Left cardiac atrium (tissue), 2 donors: Measurements from ENCODE around the gene CD300LD. TPM values are rescaled to one million over a fixed set of nuclear protein-coding genes. Genes with fewer than 3 reads are reported as not detected.

Source experiments
- total RNA-seq, 2 donors: library from RNA; stranded (reverse); fragmentation: NEBNext Ultra II Directional; extraction: Animal tissue kit (Norgen Biotek cat#: 25700); gene quantifications; one replicate each; pipeline ENCODE4 v1.2.1, GENCODE V29; 2021
- donor health status: DM: no; HTN: yes; CAD: no; lungs with severe emphysema.
- donor health status: DM: yes; HTN: yes; CAD: no.

CD300LD gene
- total RNA-seq, 2 donors from 2014 or later, result not detected

Other genes starting within 250 kb of the CD300LD start
- gene BTBD17, start 230.4 kb downstream of the CD300LD start, total RNA-seq, result not detected
- gene GPR142, start 224.8 kb downstream of the CD300LD start, total RNA-seq, result under 1 TPM in 1 of 2 donors, not detected in 1; 0.15 TPM
- 10 to 100 TPM; 24.2 to 25.9 TPM for gene GPRC5C, start 160.2 kb downstream of the CD300LD start, total RNA-seq
- gene CD300A, start 125.6 kb downstream of the CD300LD start, total RNA-seq, result 1 to 10 TPM; 2.9 to 5.7 TPM
- under 1 TPM; 0.29 to 0.32 TPM for gene CD300LB, start 60.8 kb downstream of the CD300LD start, total RNA-seq
- gene CD300C, start 46.2 kb downstream of the CD300LD start, total RNA-seq, result 1 to 10 TPM; 1.6 to 2.1 TPM
- gene CD300H, start 24.8 kb downstream of the CD300LD start, total RNA-seq, result not detected
- gene CD300E, start 31.5 kb upstream of the CD300LD start, total RNA-seq, result 1 to 10 TPM in 1 of 2 donors, under 1 TPM in 1; 0.65 to 1.4 TPM
- under 1 TPM; 0.41 to 0.44 TPM for gene CD300LF, start 120.6 kb upstream of the CD300LD start, total RNA-seq
- 1 to 10 TPM in 1 of 2 donors, under 1 TPM in 1; 0.58 to 3.2 TPM for gene RAB37, start 145.0 kb upstream of the CD300LD start, total RNA-seq
- gene NHERF1, start 156.3 kb upstream of the CD300LD start, total RNA-seq, result 10 to 100 TPM; 15.1 to 18.5 TPM
- 10 to 100 TPM; 23.7 to 34.7 TPM for gene NAT9, start 184.1 kb upstream of the CD300LD start, total RNA-seq